ENCODE measurements around the gene STAT2.
"Not testable (repeated sequence)": the region's sequence is repeated elsewhere in the genome, so short reads cannot be mapped to it uniquely, and the experiment has no call there.

Gene STAT2

GRCh38 chr12:56361487-56362129 is 1.7 kb upstream of the STAT2 start:
- DNase-seq: no peak

- DNase-seq: peak; percentile 34
Observed at GRCh38 chr12:56358836-56359532, 923 bp downstream of the STAT2 start.

GRCh38 chr12:56351325-56351724 is 8.6 kb downstream of the STAT2 start:
- DNase-seq: no peak

GRCh38 chr12:56350662-56351061 is 9.2 kb downstream of the STAT2 start:
- DNase-seq: no peak

GRCh38 chr12:56348776-56349175 is 11.1 kb downstream of the STAT2 start:
- DNase-seq: no peak

GRCh38 chr12:56347255-56347654 is 12.7 kb downstream of the STAT2 start:
- DNase-seq: not testable (repeated sequence)

GRCh38 chr12:56346675-56347074 is 13.2 kb downstream of the STAT2 start:
- DNase-seq: no peak

- DNase-seq: not testable (repeated sequence)
Observed at GRCh38 chr12:56342290-56342689, 17.6 kb downstream of the STAT2 start.

- no peak for DNase-seq
Observed at GRCh38 chr12:56341616-56342015, 18.3 kb downstream of the STAT2 start.

GRCh38 chr12:56339158-56339422 is 20.8 kb downstream of the STAT2 start:
- no peak for DNase-seq

GRCh38 chr12:56338308-56339157 is 21.4 kb downstream of the STAT2 start, which contains the start of gene IL23A:
Gene IL23A (plus strand): TSS chr12:56338884. CDS start chr12:56339045, 161 bp downstream.
- no peak for DNase-seq

- DNase-seq: no peak
Observed at GRCh38 chr12:56337753-56338251, 22.1 kb downstream of the STAT2 start.

- no peak for DNase-seq
Observed at GRCh38 chr12:56336361-56337167, 23.3 kb downstream of the STAT2 start.

- not testable (repeated sequence) for DNase-seq
Observed at GRCh38 chr12:56335527-56335926, 24.4 kb downstream of the STAT2 start.

- DNase-seq: no peak
Observed at GRCh38 chr12:56334490-56334793, 25.5 kb downstream of the STAT2 start.

GRCh38 chr12:56333679-56334489 is 26.0 kb downstream of the STAT2 start, which contains the start of gene PAN2:
Gene PAN2 (minus strand): TSS chr12:56334000. CDS start chr12:56333094, 906 bp downstream.
- DNase-seq: peak; percentile 99

- no peak for DNase-seq
Observed at GRCh38 chr12:56333197-56333678, 26.7 kb downstream of the STAT2 start.

GRCh38 chr12:56332512-56333196 is 27.3 kb downstream of the STAT2 start:
- DNase-seq: no peak

GRCh38 chr12:56330936-56331490 is 28.9 kb downstream of the STAT2 start:
- DNase-seq: no peak

GRCh38 chr12:56326533-56326932 is 33.4 kb downstream of the STAT2 start:
- DNase-seq: no peak

- DNase-seq: no peak
Observed at GRCh38 chr12:56326126-56326525, 33.8 kb downstream of the STAT2 start.
